ENCODE measurements around the gene SSMEM1. TPM values are rescaled to one million over a fixed set of nuclear protein-coding genes. Genes with fewer than 3 reads are reported as not detected.

The SSMEM1 gene
- total RNA-seq, 2 donors from 2014 or later = 2.0 TPM; not detected in 1

- Histone ChIP-seq H3K27me3 (replicated peaks; ENCODE audit: insufficient read depth) (no peaks in the 10 kb centered on the region), H3K9me3 (no peaks in the 10 kb centered on the region), H3K4me3 (no peak overlapping the region), H3K36me3 (no peaks in the 10 kb centered on the region), H3K27ac (no peak overlapping the region), H3K4me1 (replicated peaks) (no peaks in the 10 kb centered on the region)
- no peak for TF ChIP-seq POLR2A (IDR thresholded peaks at IDR 0.05)
- no peak for TF ChIP-seq POLR2AphosphoS5 (IDR thresholded peaks at IDR 0.05)
- TF ChIP-seq CTCF (IDR thresholded peaks at IDR 0.05) = no peak
- DNase-seq (ENCODE audit: low spot score) = no peak
- 50% methylated on average over 2 of the region's 2 CpGs for WGBS
- intact Hi-C loops (cut with DNase I) = no loop called here
Measured at GRCh38 chr7:130197094-130197493, 10.6 kb upstream of the SSMEM1 start.

- no peaks in the 10 kb centered on the region for H3K4me1 ChIP-seq (replicated peaks)
- intact Hi-C loops (cut with DNase I) = no loop called here
- 79% methylated on average over 7 of the region's 7 CpGs for WGBS
- no peak overlapping the region for H3K4me3 ChIP-seq
- no peak for DNase-seq (ENCODE audit: low spot score)
- no peaks in the 10 kb centered on the region for H3K36me3 ChIP-seq
- no peak overlapping the region for H3K27ac ChIP-seq
- TF ChIP-seq POLR2AphosphoS5 (IDR thresholded peaks at IDR 0.05) (no peak), CTCF (IDR thresholded peaks at IDR 0.05) (no peak), POLR2A (IDR thresholded peaks at IDR 0.05) (no peak)
- H3K9me3 ChIP-seq = no peaks in the 10 kb centered on the region
- H3K27me3 ChIP-seq (replicated peaks; ENCODE audit: insufficient read depth) = no peaks in the 10 kb centered on the region
Measured at GRCh38 chr7:130201796-130202195, 5.9 kb upstream of the SSMEM1 start.

- intact Hi-C loops (cut with DNase I) = no loop called here
- 10% methylated on average over 44 of the region's 44 CpGs for WGBS
- no peaks in the 10 kb centered on the region for H3K9me3 ChIP-seq
Measured at GRCh38 chr7:130205084-130205947, 2.3 kb upstream of the SSMEM1 start, which contains the start of gene TMEM209. Gene TMEM209 (minus strand): TSS chr7:130205406. CDS start chr7:130205375, 31 bp downstream.

GRCh38 chr7:130207033-130207432 lies 627 bp upstream of the SSMEM1 start:
- 86% methylated on average over 5 of the region's 5 CpGs for WGBS
- Histone ChIP-seq H3K27ac (no peak overlapping the region), H3K9me3 (no peaks in the 10 kb centered on the region), H3K4me1 (replicated peaks) (no peaks in the 10 kb centered on the region), H3K4me3 (no peak overlapping the region), H3K27me3 (replicated peaks; ENCODE audit: insufficient read depth) (no peaks in the 10 kb centered on the region), H3K36me3 (no peaks in the 10 kb centered on the region)
- TF ChIP-seq POLR2A (IDR thresholded peaks at IDR 0.05) = no peak
- TF ChIP-seq POLR2AphosphoS5 (IDR thresholded peaks at IDR 0.05) = no peak
- no peak for TF ChIP-seq CTCF (IDR thresholded peaks at IDR 0.05)
- no peak for DNase-seq (ENCODE audit: low spot score)
- intact Hi-C loops (cut with DNase I) = no loop called here

More at GRCh38 chr7:130205084-130205947, 2.3 kb upstream of the SSMEM1 start, which contains the start of gene TMEM209:
- no peaks in the 10 kb centered on the region for H3K36me3 ChIP-seq
- DNase-seq (ENCODE audit: low spot score) = peak; percentile 92
- no peaks in the 10 kb centered on the region for H3K4me1 ChIP-seq (replicated peaks)
- H3K27ac ChIP-seq = peak within 1 kb of the TSS; percentile 81 to 84
- peak within 1 kb of the TSS; percentile 61 to 71 for H3K4me3 ChIP-seq
- TF ChIP-seq CTCF (IDR thresholded peaks at IDR 0.05) (no peak), POLR2AphosphoS5 (IDR thresholded peaks at IDR 0.05) (peak; percentile 98), POLR2A (IDR thresholded peaks at IDR 0.05) (peak; percentile 45)
- H3K27me3 ChIP-seq (replicated peaks; ENCODE audit: insufficient read depth) = no peaks in the 10 kb centered on the region

GRCh38 chr7:130208516-130208915 lies 856 bp downstream of the SSMEM1 start:
- no peaks in the 10 kb centered on the region for H3K27me3 ChIP-seq (replicated peaks; ENCODE audit: insufficient read depth)
- H3K9me3 ChIP-seq = no peaks in the 10 kb centered on the region
- H3K36me3 ChIP-seq = no peaks in the 10 kb centered on the region
- no peak for DNase-seq (ENCODE audit: low spot score)
- no peak overlapping the region for H3K4me3 ChIP-seq
- H3K27ac ChIP-seq = no peak overlapping the region
- H3K4me1 ChIP-seq (replicated peaks) = no peaks in the 10 kb centered on the region
- TF ChIP-seq POLR2A (IDR thresholded peaks at IDR 0.05) (no peak), CTCF (IDR thresholded peaks at IDR 0.05) (no peak), POLR2AphosphoS5 (IDR thresholded peaks at IDR 0.05) (no peak)
- 79% methylated on average over 2 of the region's 2 CpGs for WGBS
- intact Hi-C loops (cut with DNase I) = no loop called here

Measured in prostate gland (tissue), 2 donors.